H9 (cell line): Measurements from ENCODE around the gene AQP5. TPM values are rescaled to one million over a fixed set of nuclear protein-coding genes. Genes with fewer than 3 reads are reported as not detected.

Source experiments
- DNase-seq: peaks from one replicate; pipeline ENCODE4 v3.0.0-alpha.2; 2017
- H2AFZ ChIP-seq: one replicate; pipeline ENCODE4 v1.6.1; 2013; ENCODE audit warnings: mild to moderate bottlenecking, low read length, control low read depth, moderate library complexity
- H2AK5ac ChIP-seq: 2 replicates; pipeline ENCODE4 v1.6.1; 2013; ENCODE audit warnings: low read length, control low read depth, mixed read lengths; ENCODE audit not compliant: insufficient read length
- H2BK120ac ChIP-seq: one replicate; pipeline ENCODE4 v1.6.1; 2013; ENCODE audit warnings: low read depth, mild to moderate bottlenecking, low read length, control low read depth, inconsistent platforms; ENCODE audit not compliant: poor library complexity, severe bottlenecking
- H2BK12ac ChIP-seq: 2 replicates; pipeline ENCODE4 v1.6.1; 2013; ENCODE audit warnings: low read length, control low read depth, mixed read lengths, low read depth; ENCODE audit not compliant: insufficient read length
- H2BK15ac ChIP-seq: 2 replicates; pipeline ENCODE4 v1.6.1; 2013; ENCODE audit warnings: low read depth, low read length, control low read depth
- H2BK20ac ChIP-seq: one replicate; pipeline ENCODE4 v1.6.1; 2013; ENCODE audit warnings: low read depth, mild to moderate bottlenecking, low read length, control low read depth, inconsistent platforms; ENCODE audit not compliant: poor library complexity, severe bottlenecking
- H2BK5ac ChIP-seq: 2 replicates; pipeline ENCODE4 v1.6.1; 2013; ENCODE audit warnings: low read length, control low read depth, mixed read lengths; ENCODE audit not compliant: insufficient read length
- H3K14ac ChIP-seq: 2 replicates; pipeline ENCODE4 v1.6.1; 2013; ENCODE audit warnings: low read length, control low read depth; ENCODE audit not compliant: insufficient read depth
- H3K18ac ChIP-seq: 2 replicates; pipeline ENCODE4 v1.6.1; 2013; ENCODE audit warnings: low read depth, mild to moderate bottlenecking, mixed read lengths, low read length, control low read depth; ENCODE audit not compliant: insufficient read length
- H3K23ac ChIP-seq: 2 replicates; pipeline ENCODE4 v1.6.1; 2013; ENCODE audit warnings: low read length, control low read depth, mixed read lengths, low read depth; ENCODE audit not compliant: insufficient read length
- H3K23me2 ChIP-seq: 2 replicates; pipeline ENCODE4 v1.6.1; 2013; ENCODE audit warnings: low read depth, mild to moderate bottlenecking, mixed read lengths, low read length, control low read depth; ENCODE audit not compliant: insufficient read length, poor library complexity, severe bottlenecking
- H3K27ac ChIP-seq: 2 replicates; pipeline ENCODE4 v1.5.1; 2013; ENCODE audit warnings: low read length, control low read depth, mixed read lengths, low read depth; ENCODE audit not compliant: insufficient read length
- H3K27me3 ChIP-seq: 2 replicates; pipeline ENCODE4 v1.6.1; 2013; ENCODE audit warnings: low read length, control low read depth, inconsistent platforms; ENCODE audit not compliant: insufficient read depth
- H3K4ac ChIP-seq: 2 replicates; pipeline ENCODE4 v1.6.1; 2013; ENCODE audit warnings: low read depth, mild to moderate bottlenecking, control low read depth, inconsistent platforms, low read length, moderate library complexity
- H3K4me1 ChIP-seq: 2 replicates; pipeline ENCODE4 v1.6.1; 2013; ENCODE audit warnings: low read length, control low read depth, inconsistent platforms; ENCODE audit not compliant: insufficient read depth
- H3K4me2 ChIP-seq: 2 replicates; pipeline ENCODE4 v1.6.1; 2013; ENCODE audit warnings: low read length, control low read depth, mixed read lengths; ENCODE audit not compliant: insufficient read length, insufficient read depth
- H3K56ac ChIP-seq: 2 replicates; pipeline ENCODE4 v1.6.1; 2013; ENCODE audit warnings: low read depth, mild to moderate bottlenecking, mixed read lengths, low read length, control low read depth; ENCODE audit not compliant: insufficient read length
- H3K79me1 ChIP-seq: 2 replicates; pipeline ENCODE4 v1.6.1; 2013; ENCODE audit warnings: low read depth, mild to moderate bottlenecking, moderate library complexity, low read length, control low read depth, inconsistent platforms; ENCODE audit not compliant: insufficient read depth, poor library complexity, severe bottlenecking
- H3K79me2 ChIP-seq: 2 replicates; pipeline ENCODE4 v1.6.1; 2013; ENCODE audit warnings: low read length, control low read depth, inconsistent platforms; ENCODE audit not compliant: insufficient read depth
- H3K9ac ChIP-seq: 2 replicates; pipeline ENCODE4 v1.6.1; 2013; ENCODE audit warnings: low read length, control low read depth, mixed read lengths; ENCODE audit not compliant: insufficient read length; ENCODE audit errors: extremely low read depth
- H3K9me3 ChIP-seq: one replicate; pipeline ENCODE4 v1.6.1; 2013; ENCODE audit warnings: low read depth, low read length, inconsistent platforms; ENCODE audit not compliant: control insufficient read depth
- H3T11ph ChIP-seq: one replicate; pipeline ENCODE4 v1.6.1; 2013; ENCODE audit warnings: mild to moderate bottlenecking, low read length, control low read depth, inconsistent platforms
- H4K20me1 ChIP-seq: one replicate; pipeline ENCODE4 v1.6.1; 2013; ENCODE audit not compliant: control insufficient read depth, insufficient read length, insufficient read depth
- H4K5ac ChIP-seq: 2 replicates; pipeline ENCODE4 v1.6.1; 2013; ENCODE audit warnings: low read depth, mild to moderate bottlenecking, mixed read lengths, low read length, control low read depth; ENCODE audit not compliant: insufficient read length
- H4K8ac ChIP-seq: replicated peaks from 2 replicates; pipeline ENCODE4 v1.6.1; 2013; ENCODE audit warnings: low read length, control low read depth, mixed read lengths, low read depth; ENCODE audit not compliant: insufficient read length
- H4K91ac ChIP-seq: 2 replicates; pipeline ENCODE4 v1.6.1; 2013; ENCODE audit warnings: low read depth, mild to moderate bottlenecking, moderate library complexity, mixed read lengths, low read length, control low read depth; ENCODE audit not compliant: insufficient read length
- H3K27ac Mint-ChIP-seq, 3 experiments: 2 replicates in 2 of 3; 3 replicates in 1 of 3; pipeline ENCODE4 v1.8.0; 2020 to 2021; ENCODE audit warnings: mixed read lengths in 3 of 3, mild to moderate bottlenecking in 1 of 3, moderate library complexity in 1 of 3
- H3K27me3 Mint-ChIP-seq: 2 replicates; pipeline ENCODE4 v1.8.0; 2021; ENCODE audit warnings: low read depth, mild to moderate bottlenecking, moderate library complexity, mixed read lengths
- H3K36me3 Mint-ChIP-seq, 3 experiments: 2 replicates in 2 of 3; 3 replicates in 1 of 3; pipeline ENCODE4 v1.8.0; 2020 to 2021; ENCODE audit warnings: low read depth in 3 of 3, mixed read lengths in 3 of 3; ENCODE audit not compliant: insufficient read depth in 1 of 3
- H3K4me1 Mint-ChIP-seq, 2 experiments: 2 replicates each; pipeline ENCODE4 v1.8.0; 2020; ENCODE audit warnings: mixed read lengths in 2 of 2
- H3K4me3 Mint-ChIP-seq, 2 experiments: 2 replicates in 1 of 2; 3 replicates in 1 of 2; pipeline ENCODE4 v1.8.0; 2020 to 2021; ENCODE audit warnings: mild to moderate bottlenecking in 2 of 2, mixed read lengths in 2 of 2, moderate library complexity in 1 of 2
- H3K9me3 Mint-ChIP-seq, 2 experiments: 2 replicates in 1 of 2; 3 replicates in 1 of 2; pipeline ENCODE4 v1.8.0; 2020; ENCODE audit warnings: mild to moderate bottlenecking in 2 of 2, mixed read lengths in 2 of 2, moderate library complexity in 1 of 2
- CTCF ChIP-seq: fragments of 200-600 bp; sonication (generic); conservative IDR thresholded peaks from 3 replicates; pipeline ENCODE4 v1.8.0; 2021; ENCODE audit warnings: antibody characterized with exemption, mild to moderate bottlenecking
- whole genome bisulfite sequencing: extraction: QIAGEN DNeasy Blood & Tissue Kit; methylation state at CpG from one replicate; pipeline ENCODE4 v1.1.7; 2013; ENCODE audit warnings: missing lambda C conversion rate, low lambda C conversion rate, mixed read lengths; ENCODE audit not compliant: insufficient read length; ENCODE audit errors: extremely low coverage; 5-methylcytosine and 5-hydroxymethylcytosine counted together
- total RNA-seq: library from RNA; stranded (reverse); gene quantifications from 2 replicates; pipeline ENCODE4 v1.2.1, GENCODE V29; 2021

The AQP5 gene
- total RNA-seq, 1 experiment from 2014 or later, result 2.8 TPM

DNA sequence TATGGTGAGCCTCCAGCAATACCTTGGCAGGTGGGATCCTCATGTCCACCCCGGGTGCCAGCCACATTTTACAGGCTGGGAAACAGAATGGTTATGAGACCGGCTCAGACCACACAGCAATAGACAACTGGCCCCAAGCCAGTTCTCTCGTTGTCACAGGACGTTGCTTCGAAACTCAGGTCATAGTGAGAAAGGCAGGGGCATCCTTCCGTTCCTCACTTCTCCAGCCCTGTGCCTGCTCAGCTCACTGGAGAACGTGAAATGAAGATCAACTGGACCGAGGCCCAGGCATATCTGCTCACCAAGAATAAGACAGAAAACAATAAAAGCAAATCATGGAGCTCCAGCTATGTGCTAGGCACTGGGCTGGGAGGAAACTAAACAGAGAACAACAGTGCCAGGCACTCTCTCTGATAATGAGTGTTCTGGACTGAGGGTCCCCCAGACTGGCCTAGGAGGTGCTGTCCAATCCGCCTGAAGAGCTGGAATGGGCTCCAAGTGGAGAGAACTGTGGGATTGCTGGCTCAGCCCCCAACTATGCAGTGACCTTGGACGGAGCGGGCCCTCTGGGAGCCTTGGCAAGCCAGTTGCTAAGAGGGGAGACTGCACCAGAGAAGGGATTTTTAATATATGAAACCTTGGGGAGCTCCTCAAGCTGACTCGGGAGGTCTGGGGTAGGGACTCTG, 39.2 kb upstream of the AQP5 start:
- H3K23ac ChIP-seq, result no peak overlapping the region
- no peaks in the 10 kb centered on the region for H3K79me2 ChIP-seq
- H4K91ac ChIP-seq, result no peak overlapping the region
- no peak overlapping the region for H2AK5ac ChIP-seq
- no peak overlapping the region for H2AFZ ChIP-seq
- no peak overlapping the region for H2BK15ac ChIP-seq
- DNase-seq, result peak; percentile 22
- H3K4me1 Mint-ChIP-seq, result 0 out of 4 replicates have a peak, but pooled peaks cover 0 to 3% of the 10 kb centered on the region in 2 experiments
- no peaks in the 10 kb centered on the region for H3K79me1 ChIP-seq
- no peak overlapping the region for H2BK20ac ChIP-seq
- no peaks in the 10 kb centered on the region for H3K36me3 Mint-ChIP-seq
- H3K27me3 ChIP-seq, result no peaks in the 10 kb centered on the region
- no peak overlapping the region for H3K56ac ChIP-seq
- H3K18ac ChIP-seq, result no peak overlapping the region
- no peak overlapping the region for H3K27ac ChIP-seq
- TF ChIP-seq CTCF, result no peak
- H3K23me2 ChIP-seq, result no peaks in the 10 kb centered on the region
- H3K4ac ChIP-seq, result no peak overlapping the region
- no peak overlapping the region for H4K5ac ChIP-seq
- no peak overlapping the region for H2BK12ac ChIP-seq
- no peaks in the 10 kb centered on the region for H3K4me1 ChIP-seq
- H3K9me3 ChIP-seq, result no peaks in the 10 kb centered on the region
- no peak overlapping the region for H2BK120ac ChIP-seq
- H3K14ac ChIP-seq, result no peak overlapping the region; the same call in 1 of the 2 replicates
- H3T11ph ChIP-seq, result no peak overlapping the region
- H4K20me1 ChIP-seq, result no peaks in the 10 kb centered on the region
- H3K4me2 ChIP-seq, result no peak overlapping the region
- no peak overlapping the region for H3K4me3 Mint-ChIP-seq
- no peak overlapping the region for H2BK5ac ChIP-seq
- no peak overlapping the region for H3K27ac Mint-ChIP-seq
- H3K9me3 Mint-ChIP-seq, result no peaks in the 10 kb centered on the region
- no CpG with 5 or more reads among the region's 12 CpGs for WGBS
- no peak overlapping the region for H4K8ac ChIP-seq
- peaks cover 4% of the 10 kb centered on the region for H3K27me3 Mint-ChIP-seq
- H3K9ac ChIP-seq, result no peak overlapping the region
